NT2/D1 (cell line): ENCODE results near the gene BCL11B.

Experiments used
- SUZ12 ChIP-seq: IDR thresholded peaks from 2 replicates; pipeline ENCODE4 v1.6.1; 2011; ENCODE audit not compliant: insufficient read length, insufficient read depth; ENCODE audit errors: extremely low read depth
- YY1 ChIP-seq: IDR thresholded peaks from 2 replicates; pipeline ENCODE4 v1.6.1; 2011; ENCODE audit not compliant: insufficient read length, insufficient read depth

DNA sequence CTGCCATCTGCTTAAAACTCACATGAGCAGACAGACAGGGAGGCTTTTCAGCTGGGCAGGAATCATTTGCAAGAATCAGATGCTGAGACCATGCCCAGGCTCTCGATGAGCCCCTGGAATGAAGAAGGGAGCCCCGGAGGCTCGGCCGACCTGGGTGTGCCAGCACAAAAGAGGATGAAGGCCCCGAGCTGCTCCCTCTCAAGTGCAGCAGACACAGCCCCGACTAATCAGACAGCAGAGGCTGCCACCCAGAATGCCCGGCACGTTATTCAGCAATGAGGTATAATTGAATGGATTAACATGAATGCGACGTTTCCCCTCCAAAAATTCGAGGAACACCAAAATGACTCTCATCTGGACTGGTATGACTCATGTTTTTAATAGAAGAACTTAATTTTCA, 58.9 kb downstream of the BCL11B start:
- TF ChIP-seq SUZ12 (no peak), YY1 (no peak)
